OCI-M2 (cell line): ENCODE data around the gene SIMC1.
"Not testable (repeated sequence)": the region's sequence is repeated elsewhere in the genome, so short reads cannot be mapped to it uniquely, and the experiment has no call there.

Source experiments
- DNase-seq: peaks from one replicate; lab custom pipeline; 2025; ENCODE audit not compliant: unreplicated experiment; lab: John Stamatoyannopoulos, UW

The SIMC1 gene

DNA sequence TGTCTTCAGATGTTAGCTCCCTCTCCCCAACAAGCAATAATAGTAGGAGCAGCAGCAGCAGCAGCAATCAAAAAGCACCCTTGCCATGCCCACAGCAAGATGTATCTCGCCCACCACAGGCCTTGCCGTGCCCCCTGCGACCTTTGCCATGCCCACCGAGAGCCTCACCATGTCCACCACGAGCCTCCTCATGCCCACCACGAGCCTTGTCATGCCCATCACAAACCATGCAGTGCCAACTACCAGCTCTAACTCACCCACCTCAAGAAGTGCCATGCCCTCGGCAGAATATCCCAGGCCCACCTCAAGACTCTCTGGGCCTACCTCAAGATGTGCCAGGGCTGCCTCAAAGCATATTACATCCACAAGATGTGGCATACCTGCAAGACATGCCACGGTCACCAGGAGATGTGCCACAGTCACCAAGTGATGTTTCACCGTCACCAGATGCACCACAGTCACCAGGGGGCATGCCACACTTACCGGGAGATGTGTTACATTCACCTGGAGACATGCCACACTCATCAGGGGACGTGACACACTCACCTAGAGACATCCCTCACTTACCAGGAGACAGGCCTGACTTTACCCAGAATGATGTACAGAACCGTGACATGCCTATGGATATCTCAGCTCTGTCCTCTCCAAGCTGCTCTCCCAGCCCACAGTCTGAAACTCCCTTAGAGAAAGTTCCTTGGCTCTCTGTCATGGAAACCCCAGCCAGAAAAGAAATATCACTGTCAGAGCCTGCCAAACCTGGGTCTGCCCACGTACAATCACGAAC lies 52.0 kb downstream of the SIMC1 start:
- not testable (repeated sequence) for DNase-seq

- DNase-seq, result not testable (repeated sequence)
These were observed 67.1 kb downstream of the SIMC1 start for GRCh38 chr5:176305356-176305755.

GRCh38 chr5:176317534-176318374 lies 79.5 kb downstream of the SIMC1 start:
- DNase-seq, result no peak

- DNase-seq, result no peak
These were observed 81.8 kb downstream of the SIMC1 start for GRCh38 chr5:176319827-176320554.

GRCh38 chr5:176320577-176320976 lies 82.4 kb downstream of the SIMC1 start:
- DNase-seq, result no peak

DNA sequence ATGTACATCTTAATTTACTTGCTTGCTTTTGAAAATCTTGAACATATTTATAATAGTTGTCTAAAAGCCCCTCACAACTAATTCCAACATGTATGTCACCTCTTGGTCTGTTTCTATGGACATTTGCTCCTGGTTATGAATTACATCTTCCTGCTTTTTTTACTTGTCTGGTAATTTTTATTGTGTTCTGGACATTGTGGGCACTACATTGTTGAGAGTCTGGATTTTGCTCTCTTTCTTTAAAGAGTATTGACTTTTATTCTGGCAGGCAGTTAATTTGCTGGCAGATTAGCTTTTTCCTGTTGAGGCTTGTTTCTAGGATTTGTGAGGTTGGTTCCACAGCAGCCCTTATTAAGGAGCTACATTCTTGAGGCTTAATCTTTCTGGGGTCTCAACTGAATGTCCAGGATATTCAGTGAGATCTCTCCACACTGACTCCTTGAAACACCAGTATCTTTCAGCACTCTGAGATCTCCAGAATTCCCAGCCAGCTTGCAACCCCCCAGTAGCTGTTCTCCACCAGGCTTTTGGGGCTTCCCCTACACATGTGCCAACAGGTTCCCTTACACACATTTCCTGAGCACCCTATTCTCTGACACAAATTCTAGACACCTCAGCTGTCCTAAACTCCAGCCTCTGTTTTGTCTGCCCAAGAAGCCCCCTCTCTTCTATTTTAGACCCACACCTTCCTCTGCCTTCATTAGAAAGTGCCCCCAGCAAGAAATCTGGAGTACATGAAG lies 96.0 kb downstream of the SIMC1 start:
- no peak for DNase-seq

DNA sequence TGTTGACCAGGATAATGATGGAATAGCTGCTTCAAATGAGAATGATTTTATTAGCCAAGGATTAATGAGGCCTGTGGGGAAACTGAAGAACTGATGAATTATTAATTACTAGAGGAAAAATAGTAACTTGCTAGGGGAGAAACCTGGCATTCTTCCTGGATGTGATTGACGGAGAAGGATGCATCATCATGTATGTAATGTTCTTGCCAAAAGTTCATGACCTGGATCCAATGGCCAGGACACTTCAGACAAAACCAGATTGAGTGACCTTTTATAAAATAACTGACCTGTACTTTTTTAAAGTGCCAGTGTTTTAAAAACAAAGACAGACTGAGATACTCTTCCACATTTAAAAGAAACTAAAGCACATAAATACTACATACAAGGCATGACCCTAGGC lies 99.7 kb downstream of the SIMC1 start:
- no peak for DNase-seq

GRCh38 chr5:176339304-176339703 lies 101.1 kb downstream of the SIMC1 start:
- no peak for DNase-seq

- DNase-seq, result no peak
These were observed 103.3 kb downstream of the SIMC1 start for GRCh38 chr5:176341325-176342157.

DNA sequence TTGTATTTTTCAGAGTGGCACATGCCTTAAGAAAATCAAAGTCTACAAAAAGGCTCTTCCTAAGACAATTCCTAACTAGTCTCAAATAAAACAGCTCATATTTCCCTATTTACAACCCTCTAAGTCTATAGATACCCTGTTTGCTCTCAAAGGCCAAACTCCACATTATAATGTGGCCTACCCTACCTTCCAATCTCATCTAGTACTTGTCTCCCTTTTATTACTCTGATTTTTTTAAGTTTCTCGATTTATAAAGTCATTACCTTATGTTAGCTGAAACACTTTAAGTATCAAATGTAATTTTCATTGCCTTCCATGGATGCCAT lies 103.9 kb downstream of the SIMC1 start:
- DNase-seq, result no peak

DNA sequence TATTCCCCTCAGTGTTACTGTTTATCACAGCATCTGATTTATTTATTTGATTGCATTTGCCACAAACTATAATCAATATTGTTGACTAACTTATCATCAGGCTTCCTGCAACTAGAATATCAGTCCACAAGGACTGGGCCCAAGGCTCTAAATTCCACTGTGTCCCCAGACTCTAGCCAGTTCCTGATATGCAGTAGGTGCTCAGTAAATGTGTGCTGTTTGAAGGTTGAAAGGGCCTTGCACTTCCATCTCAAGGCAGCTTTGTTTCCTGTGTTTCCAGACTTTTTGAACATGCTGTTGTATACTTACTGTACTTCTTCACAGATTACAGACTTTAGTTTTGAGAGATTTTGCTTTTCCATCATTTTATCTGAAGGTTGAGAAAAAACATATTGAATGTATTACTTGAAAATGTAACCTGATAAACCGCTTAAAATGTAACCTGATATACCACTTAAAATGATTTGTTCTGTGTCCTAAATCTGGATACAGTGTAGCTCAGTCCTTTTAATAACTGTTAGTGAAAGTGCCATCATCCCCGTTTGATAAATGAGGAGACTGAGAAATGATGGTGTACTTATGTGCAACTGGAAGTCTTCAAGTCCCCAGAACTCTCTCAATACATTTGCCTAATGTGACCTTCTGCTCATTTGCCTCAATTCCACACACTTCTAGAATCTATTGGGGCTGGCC lies 104.7 kb downstream of the SIMC1 start:
- no peak for DNase-seq

- DNase-seq, result no peak
These were observed 112.2 kb downstream of the SIMC1 start for GRCh38 chr5:176350416-176350815.

DNA sequence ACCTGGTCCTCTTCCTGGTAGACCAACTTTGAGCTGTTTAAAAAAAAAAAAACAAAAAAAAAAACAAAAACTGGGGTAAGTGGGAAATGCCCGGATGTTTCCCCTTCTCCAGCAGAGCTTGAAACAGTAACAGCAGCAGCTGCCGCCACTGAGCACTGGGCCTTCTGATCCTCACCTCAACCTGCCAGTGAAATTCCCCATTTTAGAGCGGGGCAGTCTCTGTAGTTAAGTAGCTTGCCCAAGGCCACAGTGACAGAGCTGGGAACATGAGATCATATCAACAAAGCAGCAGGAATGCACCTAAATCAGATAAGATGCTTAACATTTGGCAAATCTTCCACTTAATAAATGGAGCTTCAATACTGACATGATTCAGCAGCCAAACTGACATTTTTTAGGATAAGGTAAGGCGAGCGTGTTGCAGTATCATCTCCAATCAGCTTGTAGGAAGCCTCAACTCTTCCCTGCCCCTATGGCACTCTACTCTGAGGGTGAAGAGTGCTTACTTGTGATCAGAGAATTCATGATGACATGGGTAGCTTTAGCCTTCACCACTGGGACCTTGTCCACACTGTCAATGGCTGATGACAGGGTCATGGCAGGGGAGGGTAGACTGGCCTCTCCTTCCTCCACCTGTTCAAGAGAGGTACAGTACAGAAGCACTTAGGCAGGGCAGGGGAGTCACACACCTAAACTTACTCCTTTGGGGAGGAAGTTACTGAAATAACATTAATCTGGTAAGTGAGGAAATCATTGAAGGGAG lies 114.1 kb downstream of the SIMC1 start:
- no peak for DNase-seq

DNA sequence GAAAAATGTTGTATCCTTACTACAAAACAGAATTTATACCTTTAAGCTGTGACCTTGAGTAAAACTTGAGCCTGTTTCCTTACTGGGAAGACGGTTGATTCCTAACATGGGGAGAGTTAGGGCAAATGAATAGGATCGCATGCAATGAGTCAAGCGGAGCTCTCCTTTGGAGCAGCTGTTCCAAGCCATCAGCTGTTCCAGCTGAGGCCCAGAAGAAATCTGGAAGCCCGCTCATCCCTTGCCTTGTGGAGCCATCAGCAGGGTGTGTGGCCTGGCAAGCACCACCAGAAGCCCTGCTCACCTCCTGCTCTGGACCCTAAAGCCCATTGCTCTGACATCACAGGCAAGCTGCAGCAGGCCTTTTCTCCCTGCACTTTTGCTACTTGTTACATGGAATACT lies 115.3 kb downstream of the SIMC1 start:
- no peak for DNase-seq

- no peak for DNase-seq
These were observed 117.4 kb downstream of the SIMC1 start for GRCh38 chr5:176355400-176356178.

DNA sequence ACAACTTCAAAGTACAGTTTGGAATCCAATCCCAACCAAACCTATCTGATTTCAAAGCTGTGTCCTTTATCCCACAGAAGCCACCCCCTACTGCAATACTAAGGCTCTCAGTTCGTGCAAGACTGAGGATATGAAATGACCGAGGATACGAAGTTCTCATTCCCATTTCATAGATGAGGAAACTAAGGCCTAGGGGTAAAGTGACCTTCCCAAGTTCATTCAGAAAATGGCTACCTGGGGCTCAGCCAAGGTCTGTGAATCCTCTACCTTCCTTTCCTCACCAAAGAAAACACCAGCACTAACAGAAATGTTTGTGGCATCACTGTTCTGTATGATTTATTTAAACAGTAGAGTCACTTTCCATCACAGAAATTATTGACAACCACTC lies 117.9 kb downstream of the SIMC1 start:
- no peak for DNase-seq

GRCh38 chr5:176359658-176360057 lies 121.4 kb downstream of the SIMC1 start:
- DNase-seq, result no peak

DNA sequence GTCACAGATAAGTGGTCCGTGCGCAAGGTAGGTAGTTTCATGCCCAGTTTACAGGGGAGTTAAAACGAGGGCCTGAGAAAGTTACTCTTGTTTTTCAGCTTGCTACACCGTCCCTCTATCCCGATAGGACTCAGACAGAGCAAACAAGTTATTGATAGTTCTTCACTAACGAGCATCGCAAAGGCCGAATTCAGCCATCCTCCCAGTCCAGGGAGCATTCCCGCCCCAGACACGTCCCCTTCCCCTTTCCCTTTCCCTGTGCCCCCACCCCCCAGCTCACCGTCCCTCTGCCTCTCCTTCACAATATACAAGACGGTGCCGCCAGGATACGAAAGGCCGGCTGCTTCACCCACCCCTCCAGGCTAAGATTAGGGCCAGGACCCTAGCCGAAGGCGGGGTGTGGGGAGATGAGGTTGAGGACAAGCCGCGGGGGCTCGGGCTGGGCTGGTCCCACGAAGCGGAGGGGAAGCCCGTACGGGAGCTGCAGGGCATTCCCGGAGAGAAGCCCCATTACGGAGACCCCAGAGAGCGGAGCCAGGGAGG lies 122.7 kb downstream of the SIMC1 start:
- no peak for DNase-seq
